Suprapubic skin (tissue), 4 donors: Measurements from ENCODE around the gene EXOC3L4. TPM values are rescaled to one million over a fixed set of nuclear protein-coding genes. Genes with fewer than 3 reads are reported as not detected.
A peak's percentile ranks its signal among the peaks of the same experiment; 100 is the strongest.

Experiments
- DNase-seq, 2 donors: peaks; one replicate each; pipeline ENCODE4 v3.0.0-alpha.2; 2019; ENCODE audit warnings: low spot score in 2 of 2
- H3K27ac ChIP-seq: fragments of 200-600 bp; sonication (generic); one replicate; pipeline ENCODE4 v1.5.1; 2019
- H3K27me3 ChIP-seq: fragments of 200-600 bp; sonication (generic); one replicate; pipeline ENCODE4 v1.5.1; 2019
- H3K36me3 ChIP-seq: fragments of 200-600 bp; sonication (generic); one replicate; pipeline ENCODE4 v1.5.1; 2019
- H3K4me1 ChIP-seq: fragments of 200-600 bp; sonication (generic); one replicate; pipeline ENCODE4 v1.5.1; 2019
- H3K4me3 ChIP-seq: fragments of 200-600 bp; sonication (generic); one replicate; pipeline ENCODE4 v1.5.1; 2019; ENCODE audit warnings: mild to moderate bottlenecking
- H3K9me3 ChIP-seq: fragments of 200-600 bp; sonication (generic); one replicate; pipeline ENCODE4 v1.5.1; 2019
- CTCF ChIP-seq, 2 donors: fragments of 200-600 bp in 1 of 2; fragments of 450-650 bp in 1 of 2; sonication (generic) in 1 of 2; IDR thresholded peaks; one replicate each; pipeline ENCODE4 v1.5.1; 2016 to 2019; ENCODE audit warnings: antibody characterized with exemption in 2 of 2, mild to moderate bottlenecking in 1 of 2, moderate library complexity in 1 of 2
- EP300 ChIP-seq: sonication (generic); formaldehyde crosslinking; IDR thresholded peaks from one replicate; pipeline ENCODE4 v1.6.1; 2017; ENCODE audit warnings: antibody characterized with exemption
- POLR2A ChIP-seq, 2 donors: fragments of 450-650 bp; IDR thresholded peaks; one replicate each; pipeline ENCODE4 v1.6.1; 2017; ENCODE audit warnings: antibody characterized with exemption in 2 of 2, mild to moderate bottlenecking in 2 of 2, moderate library complexity in 2 of 2
- POLR2AphosphoS5 ChIP-seq, 3 donors: sonication (generic); formaldehyde crosslinking; IDR thresholded peaks; one replicate each; pipeline ENCODE4 v1.6.1; 2017; ENCODE audit warnings: antibody characterized with exemption in 3 of 3
- WGBS: methylation state at CpG from one replicate; pipeline ENCODE4 v1.1.5; 2018; 5-methylcytosine and 5-hydroxymethylcytosine counted together
- total RNA-seq, 4 donors: library from RNA; depleted of rRNA; stranded (reverse); fragments of >200 nt; gene quantifications; one replicate each; pipeline ENCODE4 v1.1.0, GENCODE V29; 2016

EXOC3L4 gene
- total RNA-seq, 4 donors from 2014 or later: 1.5 TPM; not detected in 3

GRCh38 chr14:103105580-103106150 is 11.1 kb downstream of the EXOC3L4 start:
- Histone ChIP-seq H3K4me3 (no peak overlapping the region), H3K9me3 (no peaks in the 10 kb centered on the region), H3K4me1 (peaks cover 46% of the 10 kb centered on the region), H3K27me3 (peaks cover 42% of the 10 kb centered on the region), H3K27ac (no peak overlapping the region), H3K36me3 (no peaks in the 10 kb centered on the region)
- no peak for TF ChIP-seq POLR2AphosphoS5 (IDR thresholded peaks at IDR 0.05)
- no peak for TF ChIP-seq POLR2A (IDR thresholded peaks at IDR 0.05)
- no peak for TF ChIP-seq EP300
- no peak for TF ChIP-seq CTCF (IDR thresholded peaks at IDR 0.05)
- whole genome bisulfite sequencing: 44% methylated on average over 6 of the region's 9 CpGs
- no peak for DNase-seq

- WGBS: 100% methylated on average over 1 of the region's 23 CpGs
Measured at GRCh38 chr14:103107455-103107854, 12.9 kb downstream of the EXOC3L4 start.

GRCh38 chr14:103107941-103108748 is 13.6 kb downstream of the EXOC3L4 start:
- no peak for DNase-seq
- 88% methylated on average over 14 of the region's 28 CpGs for WGBS
- no peak overlapping the region for H3K27ac ChIP-seq
- H3K4me1 ChIP-seq: peaks cover 57% of the 10 kb centered on the region
- H3K4me3 ChIP-seq: no peak overlapping the region
- H3K9me3 ChIP-seq: no peaks in the 10 kb centered on the region
- no peaks in the 10 kb centered on the region for H3K36me3 ChIP-seq
- TF ChIP-seq EP300 (no peak), CTCF (IDR thresholded peaks at IDR 0.05) (no peak), POLR2A (IDR thresholded peaks at IDR 0.05) (no peak), POLR2AphosphoS5 (IDR thresholded peaks at IDR 0.05) (no peak)
- H3K27me3 ChIP-seq: peaks cover 21% of the 10 kb centered on the region

More at GRCh38 chr14:103107455-103107854, 12.9 kb downstream of the EXOC3L4 start:
- Histone ChIP-seq H3K4me1 (peaks cover 57% of the 10 kb centered on the region), H3K27ac (no peak overlapping the region), H3K36me3 (no peaks in the 10 kb centered on the region), H3K4me3 (no peak overlapping the region), H3K9me3 (no peaks in the 10 kb centered on the region), H3K27me3 (peaks cover 27% of the 10 kb centered on the region)
- DNase-seq: no peak
- TF ChIP-seq POLR2AphosphoS5 (IDR thresholded peaks at IDR 0.05): no peak

GRCh38 chr14:103108749-103109207 is 14.3 kb downstream of the EXOC3L4 start:
- H3K4me3 ChIP-seq: no peak overlapping the region
- H3K4me1 ChIP-seq: peaks cover 51% of the 10 kb centered on the region
- TF ChIP-seq POLR2AphosphoS5 (IDR thresholded peaks at IDR 0.05) (no peak), POLR2A (IDR thresholded peaks at IDR 0.05) (no peak), EP300 (no peak), CTCF (IDR thresholded peaks at IDR 0.05) (no peak)
- H3K27me3 ChIP-seq: peaks cover 15% of the 10 kb centered on the region
- WGBS: 33% methylated on average over 9 of the region's 9 CpGs
- H3K27ac ChIP-seq: no peak overlapping the region
- no peak for DNase-seq
- H3K36me3 ChIP-seq: no peaks in the 10 kb centered on the region
- no peaks in the 10 kb centered on the region for H3K9me3 ChIP-seq

- Histone ChIP-seq H3K4me3 (no peak overlapping the region), H3K27me3 (peaks cover 5% of the 10 kb centered on the region), H3K9me3 (no peaks in the 10 kb centered on the region), H3K4me1 (peaks cover 51% of the 10 kb centered on the region), H3K27ac (peak overlapping the region; percentile 67), H3K36me3 (no peaks in the 10 kb centered on the region)
- 44% methylated on average over 7 of the region's 32 CpGs for WGBS
- no peak for TF ChIP-seq EP300
- no peak for TF ChIP-seq POLR2AphosphoS5 (IDR thresholded peaks at IDR 0.05)
- TF ChIP-seq CTCF (IDR thresholded peaks at IDR 0.05): no peak
- TF ChIP-seq POLR2A (IDR thresholded peaks at IDR 0.05): no peak
- no peak for DNase-seq
Measured at GRCh38 chr14:103109535-103110441, 15.3 kb downstream of the EXOC3L4 start.
